ENCODE data around the gene ST8SIA1. TPM values are rescaled to one million over a fixed set of nuclear protein-coding genes. Genes with fewer than 3 reads are reported as not detected.
"Not testable (repeated sequence)": the region's sequence is repeated elsewhere in the genome, so short reads cannot be mapped to it uniquely, and the experiment has no call there.

The ST8SIA1 gene, protein sequence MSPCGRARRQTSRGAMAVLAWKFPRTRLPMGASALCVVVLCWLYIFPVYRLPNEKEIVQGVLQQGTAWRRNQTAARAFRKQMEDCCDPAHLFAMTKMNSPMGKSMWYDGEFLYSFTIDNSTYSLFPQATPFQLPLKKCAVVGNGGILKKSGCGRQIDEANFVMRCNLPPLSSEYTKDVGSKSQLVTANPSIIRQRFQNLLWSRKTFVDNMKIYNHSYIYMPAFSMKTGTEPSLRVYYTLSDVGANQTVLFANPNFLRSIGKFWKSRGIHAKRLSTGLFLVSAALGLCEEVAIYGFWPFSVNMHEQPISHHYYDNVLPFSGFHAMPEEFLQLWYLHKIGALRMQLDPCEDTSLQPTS
- total RNA-seq: 2.1 TPM
- long read RNA-seq, full-length matches to known transcripts: 1 of 1 reads
- long read RNA-seq, partial matches to known transcripts: 0 of 1 reads
- long read RNA-seq, other reads (novel, unspliced or antisense): 0 of 1 reads

DNA sequence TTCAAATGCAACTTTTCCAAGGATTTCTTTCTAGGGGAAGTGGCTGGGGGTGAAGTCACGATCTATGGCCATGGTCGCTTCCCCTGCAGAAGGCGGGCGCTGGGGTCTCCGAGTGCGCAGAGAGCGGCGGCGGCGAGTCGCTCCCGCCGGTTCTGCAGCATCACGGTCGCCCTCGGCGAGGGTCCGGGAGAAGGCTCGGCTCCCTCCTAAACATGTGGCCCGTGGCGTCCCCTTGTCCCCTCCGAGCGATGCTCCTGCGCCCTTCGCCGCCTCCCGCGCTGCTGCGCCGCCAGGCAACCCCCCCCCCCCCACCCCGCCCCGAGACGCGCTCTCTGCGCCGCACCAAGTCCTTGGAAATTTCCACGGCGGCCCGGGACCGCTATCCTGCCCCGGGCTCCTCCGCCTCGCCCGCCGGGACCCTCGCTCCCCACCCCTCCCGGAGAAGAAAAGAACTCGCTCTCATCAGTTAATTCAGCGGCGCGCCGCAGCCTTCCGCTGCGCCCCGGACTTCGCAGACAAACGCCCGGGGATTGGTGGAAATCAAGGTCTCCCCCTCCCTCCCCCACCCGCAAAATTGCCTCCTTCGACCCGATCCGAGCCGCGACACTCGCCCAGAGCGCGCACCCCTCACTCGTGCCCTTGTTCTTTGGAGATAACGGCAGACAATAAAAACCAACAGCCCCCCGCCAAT, at the start of gene ST8SIA1:
Gene ST8SIA1 (minus strand): TSS at position 298 of the 691 bp plus-strand sequence. CDS start 475 bp downstream, outside the sequence.
- Histone ChIP-seq H3K9me3 (replicated peaks) (no peaks in the 10 kb centered on the region), H3K4me3 (peak within 1 kb of the TSS; percentile 76), H3K27me3 (ENCODE audit: low read depth) (peaks cover 39% of the 10 kb centered on the region), H3K27ac (replicated peaks) (peak within 1 kb of the TSS; percentile 70), H3K4me1 (peaks cover 22% of the 10 kb centered on the region), H3K36me3 (no peaks in the 10 kb centered on the region)
- intact Hi-C loops (cut with micrococcal nuclease): loop anchor here (5.0 kb wide), 1 partner anchor 47 kb away; no protein-coding TSS in a partner anchor
- TF ChIP-seq, protein P1, sequence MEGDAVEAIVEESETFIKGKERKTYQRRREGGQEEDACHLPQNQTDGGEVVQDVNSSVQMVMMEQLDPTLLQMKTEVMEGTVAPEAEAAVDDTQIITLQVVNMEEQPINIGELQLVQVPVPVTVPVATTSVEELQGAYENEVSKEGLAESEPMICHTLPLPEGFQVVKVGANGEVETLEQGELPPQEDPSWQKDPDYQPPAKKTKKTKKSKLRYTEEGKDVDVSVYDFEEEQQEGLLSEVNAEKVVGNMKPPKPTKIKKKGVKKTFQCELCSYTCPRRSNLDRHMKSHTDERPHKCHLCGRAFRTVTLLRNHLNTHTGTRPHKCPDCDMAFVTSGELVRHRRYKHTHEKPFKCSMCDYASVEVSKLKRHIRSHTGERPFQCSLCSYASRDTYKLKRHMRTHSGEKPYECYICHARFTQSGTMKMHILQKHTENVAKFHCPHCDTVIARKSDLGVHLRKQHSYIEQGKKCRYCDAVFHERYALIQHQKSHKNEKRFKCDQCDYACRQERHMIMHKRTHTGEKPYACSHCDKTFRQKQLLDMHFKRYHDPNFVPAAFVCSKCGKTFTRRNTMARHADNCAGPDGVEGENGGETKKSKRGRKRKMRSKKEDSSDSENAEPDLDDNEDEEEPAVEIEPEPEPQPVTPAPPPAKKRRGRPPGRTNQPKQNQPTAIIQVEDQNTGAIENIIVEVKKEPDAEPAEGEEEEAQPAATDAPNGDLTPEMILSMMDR (IDR thresholded peaks at IDR 0.05; ENCODE audit: borderline replicate concordance): no peak
- peak; percentile 49 for DNase-seq

DNA sequence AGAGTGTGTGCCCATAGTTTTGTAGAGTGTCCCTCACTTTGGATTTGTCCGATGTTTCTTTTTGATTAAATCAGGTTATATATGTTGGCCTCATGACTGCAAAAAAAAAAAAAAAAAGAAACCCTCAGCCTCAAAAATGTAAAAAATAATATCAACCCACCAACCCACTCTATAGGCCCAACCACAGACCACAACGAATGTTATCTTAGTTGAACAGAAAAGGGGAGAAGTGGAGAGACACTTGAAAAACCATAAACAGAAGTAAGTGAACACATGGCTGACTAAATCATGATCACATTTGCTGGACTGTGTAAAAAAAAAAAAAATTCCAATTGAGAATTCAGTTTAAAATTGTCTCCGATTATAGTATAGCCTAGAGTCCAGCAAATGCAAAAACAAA, 45.5 kb upstream of the ST8SIA1 start:
- TF ChIP-seq, protein P1 (IDR thresholded peaks at IDR 0.05; ENCODE audit: borderline replicate concordance): no peak
- Histone ChIP-seq H3K27ac (replicated peaks) (no peak overlapping the region), H3K4me3 (no peak overlapping the region), H3K4me1 (no peaks in the 10 kb centered on the region), H3K9me3 (replicated peaks) (no peaks in the 10 kb centered on the region), H3K27me3 (ENCODE audit: low read depth) (no peaks in the 10 kb centered on the region), H3K36me3 (no peaks in the 10 kb centered on the region)
- intact Hi-C loops (cut with micrococcal nuclease): no loop called here
- DNase-seq: no peak

DNA sequence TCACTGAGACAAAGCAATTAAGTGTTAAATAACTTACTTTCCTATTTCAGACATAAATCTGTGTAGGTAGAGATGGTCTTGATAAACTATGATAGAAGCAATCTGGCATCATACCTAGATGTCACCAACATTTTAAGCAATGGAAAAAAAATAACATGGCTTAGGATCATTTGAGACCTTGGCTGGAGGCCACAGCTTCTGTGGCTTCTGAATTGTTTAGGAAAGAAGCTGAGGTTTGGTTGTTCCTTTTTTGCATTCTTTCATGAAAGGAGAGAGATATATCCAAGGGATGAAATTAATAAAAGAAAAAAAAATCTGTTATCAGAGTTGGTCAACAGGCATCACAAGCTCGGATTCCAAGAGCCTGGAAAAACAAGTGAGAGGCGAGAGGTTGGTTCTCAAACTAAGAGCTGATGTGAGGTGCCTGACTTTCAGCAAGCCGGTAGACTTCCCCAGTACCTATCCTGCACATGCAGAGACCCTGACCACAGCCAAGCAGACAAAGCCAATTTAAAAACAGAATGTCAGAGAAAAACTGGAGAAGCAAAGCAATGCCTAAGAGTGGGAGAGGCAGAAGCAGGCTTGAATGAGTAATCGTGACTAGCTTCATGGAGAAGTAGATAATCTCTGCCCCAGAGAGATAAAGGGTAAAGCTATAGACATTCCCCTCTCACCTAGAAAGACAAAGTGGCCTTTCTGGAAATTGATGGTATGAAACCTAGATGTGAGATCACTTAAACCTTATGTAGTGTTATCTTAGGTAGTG, 43.4 kb upstream of the ST8SIA1 start:
- no peak overlapping the region for H3K4me3 ChIP-seq
- TF ChIP-seq, protein P1 (IDR thresholded peaks at IDR 0.05; ENCODE audit: borderline replicate concordance): no peak
- H3K27ac ChIP-seq (replicated peaks): no peak overlapping the region
- H3K9me3 ChIP-seq (replicated peaks): no peaks in the 10 kb centered on the region
- no peaks in the 10 kb centered on the region for H3K36me3 ChIP-seq
- H3K27me3 ChIP-seq (ENCODE audit: low read depth): no peaks in the 10 kb centered on the region
- H3K4me1 ChIP-seq: no peaks in the 10 kb centered on the region
- no peak for DNase-seq
- intact Hi-C loops (cut with micrococcal nuclease): no loop called here

DNA sequence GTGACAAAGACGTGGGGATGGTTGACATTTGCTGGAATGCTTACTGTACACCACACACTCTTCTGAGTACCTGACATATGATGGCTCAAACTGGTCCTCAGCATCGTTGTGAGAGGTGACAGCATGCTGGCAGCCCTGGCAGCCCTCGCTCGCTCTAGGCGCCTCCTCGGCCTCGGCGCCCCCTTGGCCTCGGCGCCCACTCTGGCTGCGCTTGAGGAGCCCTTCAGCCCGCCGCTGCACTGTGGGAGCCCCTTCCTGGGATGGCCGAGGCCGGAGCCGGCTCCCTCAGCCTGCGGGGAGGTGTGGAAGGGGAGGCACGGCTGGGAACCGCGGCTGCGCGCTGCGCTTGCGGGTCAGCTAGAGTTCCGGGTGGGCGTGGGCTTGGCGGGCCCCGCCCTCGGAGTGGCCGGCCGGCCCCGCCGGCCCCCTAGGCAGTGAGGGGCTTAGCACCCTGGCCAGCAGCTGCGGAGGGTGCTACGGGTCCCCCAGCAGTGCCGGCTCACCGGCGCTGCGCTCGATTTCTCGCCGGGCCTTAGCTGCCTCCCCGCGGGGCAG, 42.2 kb upstream of the ST8SIA1 start:
- H3K9me3 ChIP-seq (replicated peaks); H3K27ac ChIP-seq (replicated peaks); H3K36me3 ChIP-seq; DNase-seq; H3K4me1 ChIP-seq; intact Hi-C loops (cut with micrococcal nuclease); H3K27me3 ChIP-seq (ENCODE audit: low read depth); H3K4me3 ChIP-seq: not testable (repeated sequence)

DNA sequence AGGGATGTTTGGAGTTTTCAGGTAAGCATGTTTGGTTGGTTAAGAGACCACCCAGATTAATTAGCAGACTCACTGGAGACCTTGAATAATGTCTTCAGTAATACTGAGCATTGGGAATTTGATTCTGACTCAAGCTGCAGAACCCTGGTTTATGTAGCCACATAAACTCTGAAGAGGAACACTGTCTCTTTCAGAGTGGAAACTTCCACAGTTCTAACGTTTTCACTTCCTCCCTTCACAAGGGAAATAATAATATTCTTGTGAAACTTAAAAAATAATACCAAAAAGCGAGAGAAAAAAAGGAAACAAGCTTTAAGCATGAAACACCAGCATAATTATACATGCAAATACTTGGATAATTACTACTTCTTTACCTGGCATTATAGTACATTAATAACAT, 40.0 kb upstream of the ST8SIA1 start:
- DNase-seq: no peak
- H3K4me1 ChIP-seq: no peaks in the 10 kb centered on the region
- H3K36me3 ChIP-seq: no peaks in the 10 kb centered on the region
- no peak overlapping the region for H3K27ac ChIP-seq (replicated peaks)
- TF ChIP-seq, protein P1 (IDR thresholded peaks at IDR 0.05; ENCODE audit: borderline replicate concordance): no peak
- no peaks in the 10 kb centered on the region for H3K9me3 ChIP-seq (replicated peaks)
- intact Hi-C loops (cut with micrococcal nuclease): no loop called here
- H3K4me3 ChIP-seq: no peak overlapping the region
- no peaks in the 10 kb centered on the region for H3K27me3 ChIP-seq (ENCODE audit: low read depth)
